ENCODE measurements around the gene AP5B1.

- TF ChIP-seq ZFP3 (CRISPR knock-in tag; IDR thresholded peaks at IDR 0.05) (no peak), ISL1 (CRISPR knock-in tag; IDR thresholded peaks at IDR 0.05) (no peak), ZNF70 (CRISPR knock-in tag; IDR thresholded peaks at IDR 0.05) (no peak), ZC3H10 (CRISPR knock-in tag; IDR thresholded peaks at IDR 0.05) (no peak), ZNF565 (CRISPR knock-in tag; conservative IDR thresholded peaks at IDR 0.05; ENCODE audit: low read depth) (no peak)
- TF ChIP-seq, protein P1, sequence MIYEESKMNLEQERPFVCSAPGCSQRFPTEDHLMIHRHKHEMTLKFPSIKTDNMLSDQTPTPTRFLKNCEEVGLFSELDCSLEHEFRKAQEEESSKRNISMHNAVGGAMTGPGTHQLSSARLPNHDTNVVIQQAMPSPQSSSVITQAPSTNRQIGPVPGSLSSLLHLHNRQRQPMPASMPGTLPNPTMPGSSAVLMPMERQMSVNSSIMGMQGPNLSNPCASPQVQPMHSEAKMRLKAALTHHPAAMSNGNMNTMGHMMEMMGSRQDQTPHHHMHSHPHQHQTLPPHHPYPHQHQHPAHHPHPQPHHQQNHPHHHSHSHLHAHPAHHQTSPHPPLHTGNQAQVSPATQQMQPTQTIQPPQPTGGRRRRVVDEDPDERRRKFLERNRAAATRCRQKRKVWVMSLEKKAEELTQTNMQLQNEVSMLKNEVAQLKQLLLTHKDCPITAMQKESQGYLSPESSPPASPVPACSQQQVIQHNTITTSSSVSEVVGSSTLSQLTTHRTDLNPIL (CRISPR knock-in tag; IDR thresholded peaks at IDR 0.05; ENCODE audit: low read depth), result no peak
- TF ChIP-seq, protein P2, sequence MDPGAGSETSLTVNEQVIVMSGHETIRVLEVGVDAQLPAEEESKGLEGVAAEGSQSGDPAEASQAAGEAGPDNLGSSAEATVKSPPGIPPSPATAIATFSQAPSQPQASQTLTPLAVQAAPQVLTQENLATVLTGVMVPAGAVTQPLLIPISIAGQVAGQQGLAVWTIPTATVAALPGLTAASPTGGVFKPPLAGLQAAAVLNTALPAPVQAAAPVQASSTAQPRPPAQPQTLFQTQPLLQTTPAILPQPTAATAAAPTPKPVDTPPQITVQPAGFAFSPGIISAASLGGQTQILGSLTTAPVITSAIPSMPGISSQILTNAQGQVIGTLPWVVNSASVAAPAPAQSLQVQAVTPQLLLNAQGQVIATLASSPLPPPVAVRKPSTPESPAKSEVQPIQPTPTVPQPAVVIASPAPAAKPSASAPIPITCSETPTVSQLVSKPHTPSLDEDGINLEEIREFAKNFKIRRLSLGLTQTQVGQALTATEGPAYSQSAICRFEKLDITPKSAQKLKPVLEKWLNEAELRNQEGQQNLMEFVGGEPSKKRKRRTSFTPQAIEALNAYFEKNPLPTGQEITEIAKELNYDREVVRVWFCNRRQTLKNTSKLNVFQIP (CRISPR knock-in tag; IDR thresholded peaks at IDR 0.05; ENCODE audit: borderline replicate concordance, low read depth), result no peak
Measured at GRCh38 chr11:65816696-65817095, 35.9 kb upstream of the AP5B1 start.
